NT2/D1 (cell line): ENCODE results near the gene MGST3.

Experiments
- DNase-seq: peaks from one replicate; pipeline ENCODE4 v3.0.0-alpha.2; 2011; ENCODE audit warnings: low read depth, low spot score
- H3K27me3 ChIP-seq: 2 replicates; pipeline ENCODE4 v1.6.0; 2011; ENCODE audit warnings: mild to moderate bottlenecking; ENCODE audit not compliant: insufficient read length, insufficient read depth
- H3K36me3 ChIP-seq: 2 replicates; pipeline ENCODE4 v1.6.1; 2011; ENCODE audit warnings: mild to moderate bottlenecking, low read length, mixed read lengths; ENCODE audit not compliant: insufficient read depth, insufficient read length
- H3K4me1 ChIP-seq: 2 replicates; pipeline ENCODE4 v1.5.1; 2011; ENCODE audit not compliant: insufficient read depth, insufficient read length
- H3K4me3 ChIP-seq: 2 replicates; pipeline ENCODE4 v1.5.1; 2011; ENCODE audit warnings: low read depth; ENCODE audit not compliant: insufficient read length
- H3K9ac ChIP-seq: 2 replicates; pipeline ENCODE4 v1.6.0; 2011; ENCODE audit warnings: low read depth; ENCODE audit not compliant: insufficient read length
- H3K9me3 ChIP-seq: 2 replicates; pipeline ENCODE4 v1.5.1; 2011; ENCODE audit warnings: mild to moderate bottlenecking, low read length; ENCODE audit not compliant: insufficient read depth
- SUZ12 ChIP-seq: IDR thresholded peaks from 2 replicates; pipeline ENCODE4 v1.6.1; 2011; ENCODE audit not compliant: insufficient read length, insufficient read depth; ENCODE audit errors: extremely low read depth
- YY1 ChIP-seq: IDR thresholded peaks from 2 replicates; pipeline ENCODE4 v1.6.1; 2011; ENCODE audit not compliant: insufficient read length, insufficient read depth
- ZNF274 ChIP-seq: IDR thresholded peaks from 2 replicates; pipeline ENCODE4 v1.6.1; 2011; ENCODE audit warnings: mild to moderate bottlenecking, low read depth, low read length

The MGST3 gene

DNA sequence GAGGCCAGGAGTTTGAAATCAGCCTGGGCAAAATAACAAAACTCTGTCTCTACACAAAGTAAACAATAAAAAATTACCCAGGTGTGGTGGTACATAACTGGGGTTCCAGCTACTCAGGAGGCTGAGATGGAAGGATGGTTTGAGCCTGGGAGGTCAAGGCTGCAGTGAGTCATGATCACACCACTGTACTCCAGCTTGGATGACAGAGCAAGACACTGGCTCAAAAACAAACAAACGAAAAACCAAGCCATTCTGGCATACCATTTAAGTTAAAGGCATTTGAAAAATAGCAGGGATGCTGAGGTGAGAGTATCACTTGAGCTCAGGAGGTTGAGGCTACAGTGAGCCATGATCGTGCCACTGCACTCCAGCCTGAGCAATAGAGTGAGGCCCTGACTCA lies 72.6 kb downstream of the MGST3 start:
- TF ChIP-seq SUZ12, result no peak
- no peak for TF ChIP-seq YY1
- no peak for TF ChIP-seq ZNF274
- no peaks in the 10 kb centered on the region for H3K27me3 ChIP-seq
- no peak for DNase-seq
- no peaks in the 10 kb centered on the region for H3K4me1 ChIP-seq
- no peaks in the 10 kb centered on the region for H3K36me3 ChIP-seq
- H3K4me3 ChIP-seq, result no peak overlapping the region
- no peak overlapping the region for H3K9ac ChIP-seq
- H3K9me3 ChIP-seq, result no peaks in the 10 kb centered on the region
